Lower leg skin (tissue), 3 donors: ENCODE data around the gene DOCK11.

ENCODE experiments used
- CTCF ChIP-seq, 3 donors: fragments of 450-650 bp; IDR thresholded peaks; one replicate each; pipeline ENCODE4 v1.5.1; 2016; ENCODE audit warnings: antibody characterized with exemption in 3 of 3, mild to moderate bottlenecking in 3 of 3, moderate library complexity in 2 of 3
- POLR2A ChIP-seq, 2 donors: fragments of 450-650 bp; IDR thresholded peaks; one replicate each; pipeline ENCODE4 v1.6.1; 2016 to 2017; ENCODE audit warnings: antibody characterized with exemption in 2 of 2, mild to moderate bottlenecking in 1 of 2, moderate library complexity in 1 of 2

GRCh38 chrX:118588715-118589114 lies 93.1 kb downstream of the DOCK11 start:
- TF ChIP-seq CTCF (IDR thresholded peaks at IDR 0.05) (no peak), POLR2A (IDR thresholded peaks at IDR 0.05) (no peak)
